Astrocyte (in vitro differentiated cells and primary cell): ENCODE results near the gene OR51I1. TPM values are rescaled to one million over a fixed set of nuclear protein-coding genes. Genes with fewer than 3 reads are reported as not detected.

Experiments used
- DNase-seq: peaks from one replicate; pipeline ENCODE4 v3.0.0-alpha.2; 2010; ENCODE audit warnings: low read depth
- FAIRE-seq: peaks from 2 replicates; lab custom pipeline; 2011; peaks lifted over from hg19 to GRCh38; lab: Jason Lieb, UNC
- H2AFZ ChIP-seq: 2 replicates; pipeline ENCODE4 v1.6.0; 2012; ENCODE audit warnings: low read depth, low read length, inconsistent platforms
- H3K27ac ChIP-seq: 2 replicates; pipeline ENCODE4 v1.5.1; 2011; ENCODE audit warnings: low read depth, low read length, inconsistent platforms
- H3K27me3 ChIP-seq: 2 replicates; pipeline ENCODE4 v1.6.0; 2011; ENCODE audit warnings: low read length, inconsistent platforms; ENCODE audit not compliant: insufficient read depth
- H3K36me3 ChIP-seq: 2 replicates; pipeline ENCODE4 v1.5.1; 2011; ENCODE audit warnings: low read length, inconsistent platforms; ENCODE audit not compliant: insufficient read depth
- H3K4me1 ChIP-seq: 2 replicates; pipeline ENCODE4 v1.5.1; 2011; ENCODE audit warnings: low read length, inconsistent platforms; ENCODE audit not compliant: insufficient read depth
- H3K4me2 ChIP-seq: 2 replicates; pipeline ENCODE4 v1.6.0; 2012; ENCODE audit warnings: low read length, inconsistent platforms
- H3K4me3 ChIP-seq: 2 replicates; pipeline ENCODE4 v1.5.1; 2011; ENCODE audit warnings: low read depth, mild to moderate bottlenecking, low read length, inconsistent platforms; ENCODE audit not compliant: insufficient read depth
- H3K79me2 ChIP-seq: 2 replicates; pipeline ENCODE4 v1.6.0; 2012; ENCODE audit warnings: mild to moderate bottlenecking, low read length, inconsistent platforms; ENCODE audit not compliant: insufficient read depth
- H3K9ac ChIP-seq: 2 replicates; pipeline ENCODE4 v1.6.0; 2012; ENCODE audit warnings: mild to moderate bottlenecking, low read length, inconsistent platforms
- H3K9me3 ChIP-seq: 2 replicates; pipeline ENCODE4 v1.5.1; 2012; ENCODE audit warnings: low read depth, mild to moderate bottlenecking, low read length, inconsistent platforms; ENCODE audit not compliant: insufficient read depth
- H4K20me1 ChIP-seq: 2 replicates; pipeline ENCODE4 v1.6.0; 2012; ENCODE audit warnings: low read length, inconsistent platforms; ENCODE audit not compliant: insufficient read depth
- H3K27ac Mint-ChIP-seq: one replicate; pipeline ENCODE4 v1.8.0; 2021; ENCODE audit warnings: mild to moderate bottlenecking, mixed read lengths; ENCODE audit not compliant: unreplicated experiment
- H3K27me3 Mint-ChIP-seq: one replicate; pipeline ENCODE4 v1.8.0; 2021; ENCODE audit warnings: low read depth, mixed read lengths; ENCODE audit not compliant: unreplicated experiment
- H3K36me3 Mint-ChIP-seq: one replicate; pipeline ENCODE4 v1.8.0; 2021; ENCODE audit warnings: low read depth, mixed read lengths; ENCODE audit not compliant: unreplicated experiment
- H3K4me1 Mint-ChIP-seq: one replicate; pipeline ENCODE4 v1.8.0; 2021; ENCODE audit warnings: low read depth, mixed read lengths; ENCODE audit not compliant: unreplicated experiment
- H3K4me3 Mint-ChIP-seq: one replicate; pipeline ENCODE4 v1.8.0; 2021; ENCODE audit warnings: mild to moderate bottlenecking, moderate library complexity, mixed read lengths; ENCODE audit not compliant: unreplicated experiment
- H3K9me3 Mint-ChIP-seq: one replicate; pipeline ENCODE4 v1.8.0; 2021; ENCODE audit warnings: mild to moderate bottlenecking, mixed read lengths; ENCODE audit not compliant: unreplicated experiment
- EZH2 ChIP-seq: IDR thresholded peaks from 2 replicates; pipeline ENCODE4 v1.6.1; 2012; ENCODE audit warnings: mild to moderate bottlenecking, low read length, inconsistent platforms; ENCODE audit not compliant: insufficient read depth
- total RNA-seq: library from RNA; stranded (reverse); gene quantifications from 2 replicates; pipeline ENCODE4 v1.2.1, GENCODE V29; 2021
- TF ChIP-seq, protein P1 (sequence below): IDR thresholded peaks from 2 replicates; pipeline ENCODE4 v1.5.1; 2011; ENCODE audit warnings: low read depth, mild to moderate bottlenecking, inconsistent platforms, low read length, moderate library complexity; ENCODE audit not compliant: insufficient read depth

The OR51I1 gene
- total RNA-seq, 1 donor from 2014 or later = not detected

DNA sequence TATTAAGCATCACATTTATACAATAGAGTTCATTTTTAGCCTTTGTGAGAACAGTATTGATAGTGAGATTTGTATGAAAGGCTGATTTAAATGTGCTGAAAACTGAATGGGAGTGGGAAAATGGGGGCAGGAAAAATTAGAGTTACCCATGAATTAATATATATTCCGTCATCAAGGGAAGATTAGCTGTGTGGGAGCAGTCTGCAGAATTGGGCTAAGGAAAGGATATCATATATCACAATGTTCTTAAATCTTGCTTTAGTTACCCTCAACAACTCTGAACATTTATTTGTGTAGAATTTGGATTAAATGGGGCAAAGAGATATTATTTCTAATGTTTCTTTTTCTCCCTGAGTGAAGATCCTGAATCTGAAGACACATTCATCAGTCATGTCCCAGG is 19.5 kb downstream of the OR51I1 start, which contains the start of gene OR51Q1:
Gene OR51Q1, plus strand, starts transcription at position 301 of the 400 bp plus-strand sequence. Its CDS starts 90 bp downstream, at position 391.
- H3K27ac ChIP-seq = no peak within 1 kb of the TSS
- no peaks in the 10 kb centered on the region for H3K27me3 ChIP-seq
- H3K9me3 Mint-ChIP-seq = no peaks in the 10 kb centered on the region
- H3K36me3 ChIP-seq = no peaks in the 10 kb centered on the region
- no peak within 1 kb of the TSS for H3K4me3 ChIP-seq
- H3K9me3 ChIP-seq = no peaks in the 10 kb centered on the region
- H3K36me3 Mint-ChIP-seq = no peaks in the 10 kb centered on the region
- H2AFZ ChIP-seq = no peak within 1 kb of the TSS
- no peaks in the 10 kb centered on the region for H3K79me2 ChIP-seq
- no peak within 1 kb of the TSS for H3K27ac Mint-ChIP-seq
- TF ChIP-seq EZH2 = no peak
- FAIRE-seq (no peak), DNase-seq (no peak)
- no peak within 1 kb of the TSS for H3K4me2 ChIP-seq
- no peaks in the 10 kb centered on the region for H3K4me1 Mint-ChIP-seq
- H3K9ac ChIP-seq = no peak within 1 kb of the TSS
- H3K4me1 ChIP-seq = no peaks in the 10 kb centered on the region
- no peak within 1 kb of the TSS for H3K4me3 Mint-ChIP-seq
- no peaks in the 10 kb centered on the region for H3K27me3 Mint-ChIP-seq
- no peaks in the 10 kb centered on the region for H4K20me1 ChIP-seq

DNA sequence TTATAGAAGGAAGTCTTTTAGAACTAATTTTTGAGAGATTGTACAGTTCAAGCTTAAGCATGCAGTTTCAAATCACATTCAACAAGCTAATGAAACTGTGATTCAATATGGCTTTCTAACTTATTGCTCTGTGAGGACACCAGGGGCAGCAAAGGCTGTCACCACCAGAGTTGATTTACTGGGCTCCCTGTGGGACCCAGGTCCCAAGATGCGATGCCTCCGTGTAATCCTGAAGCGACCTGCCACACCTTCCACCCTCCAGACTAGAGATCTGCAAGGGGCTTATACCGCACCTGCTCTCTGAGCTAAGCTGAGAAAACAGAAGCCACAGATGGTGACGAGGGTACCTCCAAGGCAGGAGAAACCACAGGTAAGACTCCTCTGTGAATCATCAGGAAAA is 20.3 kb downstream of the OR51I1 start:
- H3K4me3 Mint-ChIP-seq = no peak overlapping the region
- no peaks in the 10 kb centered on the region for H3K27me3 ChIP-seq
- H3K9ac ChIP-seq = no peak overlapping the region
- no peaks in the 10 kb centered on the region for H3K27me3 Mint-ChIP-seq
- no peak for FAIRE-seq
- no peaks in the 10 kb centered on the region for H3K9me3 Mint-ChIP-seq
- no peaks in the 10 kb centered on the region for H3K79me2 ChIP-seq
- no peak overlapping the region for H3K27ac Mint-ChIP-seq
- no peak for DNase-seq
- no peaks in the 10 kb centered on the region for H3K4me1 Mint-ChIP-seq
- no peak for TF ChIP-seq EZH2
- TF ChIP-seq, protein P1, sequence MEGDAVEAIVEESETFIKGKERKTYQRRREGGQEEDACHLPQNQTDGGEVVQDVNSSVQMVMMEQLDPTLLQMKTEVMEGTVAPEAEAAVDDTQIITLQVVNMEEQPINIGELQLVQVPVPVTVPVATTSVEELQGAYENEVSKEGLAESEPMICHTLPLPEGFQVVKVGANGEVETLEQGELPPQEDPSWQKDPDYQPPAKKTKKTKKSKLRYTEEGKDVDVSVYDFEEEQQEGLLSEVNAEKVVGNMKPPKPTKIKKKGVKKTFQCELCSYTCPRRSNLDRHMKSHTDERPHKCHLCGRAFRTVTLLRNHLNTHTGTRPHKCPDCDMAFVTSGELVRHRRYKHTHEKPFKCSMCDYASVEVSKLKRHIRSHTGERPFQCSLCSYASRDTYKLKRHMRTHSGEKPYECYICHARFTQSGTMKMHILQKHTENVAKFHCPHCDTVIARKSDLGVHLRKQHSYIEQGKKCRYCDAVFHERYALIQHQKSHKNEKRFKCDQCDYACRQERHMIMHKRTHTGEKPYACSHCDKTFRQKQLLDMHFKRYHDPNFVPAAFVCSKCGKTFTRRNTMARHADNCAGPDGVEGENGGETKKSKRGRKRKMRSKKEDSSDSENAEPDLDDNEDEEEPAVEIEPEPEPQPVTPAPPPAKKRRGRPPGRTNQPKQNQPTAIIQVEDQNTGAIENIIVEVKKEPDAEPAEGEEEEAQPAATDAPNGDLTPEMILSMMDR = no peak
- H3K36me3 Mint-ChIP-seq = no peaks in the 10 kb centered on the region
- H2AFZ ChIP-seq = no peak overlapping the region
- no peak overlapping the region for H3K4me3 ChIP-seq
- H3K9me3 ChIP-seq = no peaks in the 10 kb centered on the region
- H4K20me1 ChIP-seq = no peaks in the 10 kb centered on the region
- no peaks in the 10 kb centered on the region for H3K4me1 ChIP-seq
- H3K4me2 ChIP-seq = no peak overlapping the region
- H3K27ac ChIP-seq = no peak overlapping the region
- H3K36me3 ChIP-seq = no peaks in the 10 kb centered on the region

DNA sequence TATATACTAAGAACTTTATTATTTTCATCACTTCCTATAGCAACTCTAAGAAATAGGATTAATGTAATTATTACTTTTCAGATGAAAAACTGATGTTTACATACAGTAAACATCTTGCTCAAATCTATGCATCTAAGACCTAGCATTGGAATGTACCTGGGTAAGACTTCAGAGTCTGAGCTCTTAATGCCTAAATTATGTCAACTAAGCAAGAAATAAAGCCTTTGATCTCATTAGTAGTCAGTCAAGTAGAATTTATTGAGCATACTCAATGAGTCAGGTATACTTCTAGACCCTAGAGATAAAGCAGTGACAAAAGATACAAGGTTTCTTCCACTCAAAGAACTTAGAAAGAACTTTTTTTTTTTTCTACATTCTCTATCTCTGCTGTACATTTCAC is 36.1 kb downstream of the OR51I1 start:
- Histone ChIP-seq H3K27me3 (no peaks in the 10 kb centered on the region), H3K9me3 (no peaks in the 10 kb centered on the region), H3K4me1 (no peaks in the 10 kb centered on the region), H3K36me3 (no peaks in the 10 kb centered on the region), H3K4me2 (no peak overlapping the region), H3K27ac (no peak overlapping the region), H4K20me1 (no peaks in the 10 kb centered on the region), H3K79me2 (no peaks in the 10 kb centered on the region), H3K9ac (no peak overlapping the region), H2AFZ (no peak overlapping the region), H3K4me3 (no peak overlapping the region)
- Mint-ChIP-seq H3K4me3 (no peak overlapping the region), H3K27ac (no peak overlapping the region), H3K36me3 (no peaks in the 10 kb centered on the region), H3K9me3 (no peaks in the 10 kb centered on the region), H3K4me1 (no peaks in the 10 kb centered on the region), H3K27me3 (no peaks in the 10 kb centered on the region)
- TF ChIP-seq EZH2 = no peak
- TF ChIP-seq, protein P1 = no peak
- DNase-seq = no peak
- no peak for FAIRE-seq
